Gastrocnemius medialis (tissue), 4 donors: Measurements from ENCODE around the gene WFDC11. TPM values are rescaled to one million over a fixed set of nuclear protein-coding genes. Genes with fewer than 3 reads are reported as not detected.
"Not testable (repeated sequence)": the region's sequence is repeated elsewhere in the genome, so short reads cannot be mapped to it uniquely, and the experiment has no call there.

Experiments
- ATAC-seq, 2 donors: fragments of 150-250 bp; one replicate each; pipeline ENCODE4 v1.9.1; 2016
- DNase-seq, 2 donors: peaks; one replicate each; pipeline ENCODE4 v3.0.0-alpha.2; 2019
- H3K27ac ChIP-seq, 4 donors: fragments of 200-600 bp; sonication (generic); 1 replicate in 1 of 4; 2 replicates in 3 of 4; pipeline ENCODE4 v1.5.1; 2016 to 2018; ENCODE audit warnings: mild to moderate bottlenecking in 2 of 4, moderate library complexity in 1 of 4
- H3K27me3 ChIP-seq, 3 donors: fragments of 200-600 bp; sonication (generic) in 2 of 3; 1 replicate in 1 of 3; 2 replicates in 2 of 3; pipeline versions ENCODE4 v1.5.1 to v1.6.0; 2016 to 2019; ENCODE audit warnings: mild to moderate bottlenecking in 1 of 3, moderate library complexity in 1 of 3
- H3K36me3 ChIP-seq, 2 donors: fragments of 200-600 bp; sonication (generic) in 1 of 2; one replicate each; pipeline ENCODE4 v1.5.1; 2017 to 2018
- H3K4me1 ChIP-seq, 2 donors: fragments of 200-600 bp; sonication (generic) in 1 of 2; one replicate each; pipeline ENCODE4 v1.5.1; 2016 to 2017; ENCODE audit warnings: mild to moderate bottlenecking in 2 of 2
- H3K4me3 ChIP-seq, 4 donors: fragments of 200-600 bp; sonication (generic) in 3 of 4; 1 replicate in 1 of 4; 2 replicates in 3 of 4; pipeline ENCODE4 v1.5.1; 2016 to 2019; ENCODE audit warnings: mild to moderate bottlenecking in 2 of 4
- H3K9me3 ChIP-seq, 3 donors: fragments of 200-600 bp; sonication (generic) in 2 of 3; 1 replicate in 1 of 3; 2 replicates in 2 of 3; pipeline ENCODE4 v1.5.1; 2016 to 2019
- CTCF ChIP-seq, 5 experiments: fragments of 450-650 bp in 3 of 5; fragments of 200-600 bp in 2 of 5; sonication (generic) in 2 of 5; IDR thresholded peaks in 4 of 5; conservative IDR thresholded peaks in 1 of 5; 1 replicate in 4 of 5; 2 replicates in 1 of 5; pipeline ENCODE4 v1.5.1; 2016 to 2019; ENCODE audit warnings: antibody characterized with exemption in 5 of 5, mild to moderate bottlenecking in 3 of 5, moderate library complexity in 3 of 5
- POLR2A ChIP-seq, 2 donors: fragments of 450-650 bp; IDR thresholded peaks; one replicate each; pipeline ENCODE4 v1.6.1; 2017; ENCODE audit warnings: antibody characterized with exemption in 2 of 2, mild to moderate bottlenecking in 2 of 2, moderate library complexity in 2 of 2
- in situ Hi-C, 4 donors: fragments of 200-750 bp; cut with MboI; loops; one replicate each; pipeline versions ENCODE4 v1.15.0 to v1.8.0; 2017; ENCODE audit warnings: low sequenced_read_pairs in 4 of 4
- intact Hi-C: fragments of 100-400 bp; cut with DNase I; formaldehyde crosslinking; loops from one replicate; pipeline ENCODE4 v1.15.1; 2023; ENCODE audit warnings: low total_unique reads
- total RNA-seq, 4 donors: library from RNA; depleted of rRNA; stranded (reverse); fragments of >200 nt; gene quantifications; one replicate each; pipeline versions ENCODE4 v1.1.0 to v1.2.3, GENCODE V29; 2016

Gene WFDC11
- total RNA-seq, 4 donors from 2014 or later = not detected

GRCh38 chr20:45695496-45695895, 25.5 kb upstream of the WFDC11 start:
- intact Hi-C loops (no loop called here), in situ Hi-C loops (no loop called here)
- no peak for TF ChIP-seq POLR2A (IDR thresholded peaks at IDR 0.05)
- no peak for TF ChIP-seq CTCF (IDR thresholded peaks at IDR 0.05 in 4 of 5, conservative IDR thresholded peaks at IDR 0.05 in 1 of 5)
- Histone ChIP-seq H3K36me3 (no peaks in the 10 kb centered on the region), H3K4me1 (no peaks in the 10 kb centered on the region), H3K4me3 (no peak overlapping the region), H3K27me3 (no peaks in the 10 kb centered on the region), H3K27ac (no peak overlapping the region), H3K9me3 (no peaks in the 10 kb centered on the region)
- no peak for DNase-seq
- no peak for ATAC-seq

DNA sequence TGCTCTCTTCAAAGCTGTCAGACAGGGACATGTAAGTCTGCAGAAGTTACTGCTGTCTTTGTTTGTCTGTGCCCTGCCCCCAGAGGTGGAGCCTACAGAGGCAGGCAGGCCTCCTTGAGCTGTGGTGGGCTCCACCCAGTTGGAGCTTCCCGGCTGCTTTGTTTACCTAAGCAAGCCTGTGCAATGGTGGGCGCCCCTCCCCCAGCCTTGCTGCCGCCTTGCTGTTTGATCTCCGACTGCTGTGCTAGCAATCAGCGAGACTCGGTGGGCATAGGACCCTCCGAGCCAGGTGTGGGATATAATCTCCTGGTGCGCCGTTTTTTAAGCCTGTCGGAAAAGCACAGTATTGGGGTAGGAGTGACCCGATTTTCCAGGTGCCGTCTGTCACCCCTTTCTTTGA, 23.3 kb upstream of the WFDC11 start:
- ATAC-seq, H3K4me1 ChIP-seq, intact Hi-C loops, DNase-seq, in situ Hi-C loops, H3K4me3 ChIP-seq, H3K27me3 ChIP-seq, H3K36me3 ChIP-seq, H3K27ac ChIP-seq, H3K9me3 ChIP-seq: not testable (repeated sequence)

DNA sequence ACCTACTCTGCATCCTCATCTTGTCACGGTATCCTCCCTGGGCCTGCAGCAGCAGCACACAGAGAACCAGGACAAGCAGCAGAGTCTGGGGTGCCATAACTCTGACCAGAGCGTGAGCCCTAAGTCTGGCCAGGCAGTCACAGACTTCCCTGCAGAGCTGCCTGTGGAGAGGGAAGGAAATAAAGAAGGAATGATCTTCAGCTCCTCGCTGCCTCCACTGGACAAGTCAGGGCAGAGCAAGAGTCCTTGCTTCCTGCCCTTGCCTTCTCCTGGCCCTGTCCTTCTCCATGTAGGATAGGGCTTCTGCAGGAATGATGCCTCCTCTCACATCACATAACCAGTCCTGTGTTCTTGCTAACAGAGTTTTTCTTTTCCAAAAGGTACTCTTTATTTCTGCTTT, 15.9 kb upstream of the WFDC11 start:
- DNase-seq (no peak), ATAC-seq (no peak)
- Histone ChIP-seq H3K27ac (no peak overlapping the region), H3K27me3 (no peaks in the 10 kb centered on the region), H3K4me3 (no peak overlapping the region), H3K9me3 (no peaks in the 10 kb centered on the region), H3K4me1 (no peaks in the 10 kb centered on the region), H3K36me3 (no peaks in the 10 kb centered on the region)
- in situ Hi-C loops = no loop called here
- TF ChIP-seq CTCF (IDR thresholded peaks at IDR 0.05 in 4 of 5, conservative IDR thresholded peaks at IDR 0.05 in 1 of 5) (no peak), POLR2A (IDR thresholded peaks at IDR 0.05) (no peak)
- intact Hi-C loops = no loop called here

GRCh38 chr20:45679650-45680049, 9.6 kb upstream of the WFDC11 start:
- H3K27me3 ChIP-seq = no peaks in the 10 kb centered on the region
- ATAC-seq (no peak), DNase-seq (no peak)
- in situ Hi-C loops = no loop called here
- H3K27ac ChIP-seq = no peak overlapping the region
- intact Hi-C loops = no loop called here
- H3K9me3 ChIP-seq = peaks cover 0 to 13% (median 0%) of the 10 kb centered on the region in 3 donors
- TF ChIP-seq CTCF (IDR thresholded peaks at IDR 0.05 in 4 of 5, conservative IDR thresholded peaks at IDR 0.05 in 1 of 5) = no peak
- no peak for TF ChIP-seq POLR2A (IDR thresholded peaks at IDR 0.05)
- H3K4me3 ChIP-seq = no peak overlapping the region
- no peaks in the 10 kb centered on the region for H3K4me1 ChIP-seq
- no peaks in the 10 kb centered on the region for H3K36me3 ChIP-seq

GRCh38 chr20:45672765-45673164, 2.7 kb upstream of the WFDC11 start:
- intact Hi-C loops (no loop called here), in situ Hi-C loops (no loop called here)
- no peaks in the 10 kb centered on the region for H3K4me1 ChIP-seq
- no peak for ATAC-seq
- no peak for DNase-seq
- H3K27me3 ChIP-seq = no peaks in the 10 kb centered on the region
- H3K27ac ChIP-seq = no peak overlapping the region
- H3K36me3 ChIP-seq = no peaks in the 10 kb centered on the region
- TF ChIP-seq POLR2A (IDR thresholded peaks at IDR 0.05) (no peak), CTCF (IDR thresholded peaks at IDR 0.05 in 4 of 5, conservative IDR thresholded peaks at IDR 0.05 in 1 of 5) (no peak)
- no peak overlapping the region for H3K4me3 ChIP-seq
- no peaks in the 10 kb centered on the region for H3K9me3 ChIP-seq

GRCh38 chr20:45657038-45657437, 13.0 kb downstream of the WFDC11 start:
- H3K27ac ChIP-seq, ATAC-seq, intact Hi-C loops, H3K27me3 ChIP-seq, H3K4me3 ChIP-seq, H3K4me1 ChIP-seq, DNase-seq, H3K36me3 ChIP-seq, H3K9me3 ChIP-seq, in situ Hi-C loops: not testable (repeated sequence)

DNA sequence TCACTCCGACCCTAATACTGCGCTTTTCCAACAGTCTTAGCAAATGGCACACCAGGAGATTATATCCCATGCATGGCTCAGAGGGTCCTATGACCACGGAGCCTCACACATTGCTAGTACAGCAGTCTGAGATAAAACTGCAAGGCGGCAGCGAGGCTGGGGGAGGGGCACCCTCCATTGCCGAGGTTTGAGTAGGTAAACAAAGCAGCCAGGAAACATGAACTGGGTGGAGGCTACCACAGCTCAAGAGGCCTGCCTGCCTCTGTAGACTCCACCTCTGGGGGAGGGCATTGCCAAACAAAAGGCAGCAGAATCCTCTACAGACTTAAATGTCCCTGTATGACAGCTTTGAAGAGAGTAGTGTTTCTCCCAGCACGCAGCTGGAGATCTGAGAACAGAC, 18.3 kb downstream of the WFDC11 start:
- H3K9me3 ChIP-seq, intact Hi-C loops, in situ Hi-C loops, DNase-seq, H3K27me3 ChIP-seq, H3K27ac ChIP-seq, H3K36me3 ChIP-seq, ATAC-seq, H3K4me3 ChIP-seq, H3K4me1 ChIP-seq: not testable (repeated sequence)
